ENCODE data around the gene SPATA22. TPM values are rescaled to one million over a fixed set of nuclear protein-coding genes. Genes with fewer than 3 reads are reported as not detected.

The SPATA22 gene
- total RNA-seq, 1 donor: 2.2 TPM

DNA sequence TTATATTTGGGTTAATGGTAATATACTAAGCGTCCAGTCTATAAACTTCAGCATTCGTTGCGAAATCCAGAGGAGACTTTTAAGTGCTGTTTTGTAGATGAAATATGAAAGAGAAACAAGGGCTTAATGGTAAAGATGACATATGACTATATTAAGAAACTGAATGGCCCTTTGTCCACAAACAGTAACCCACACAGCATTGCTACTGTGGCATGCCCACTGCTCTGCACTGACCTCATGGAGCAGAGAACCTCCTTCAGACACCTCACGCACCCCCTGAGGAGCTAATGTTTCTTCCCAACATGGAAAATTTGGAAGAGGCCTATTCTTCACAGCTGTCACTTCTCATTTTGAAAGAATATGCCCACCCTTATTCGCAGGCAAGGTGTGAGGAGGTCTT, 30.8 kb upstream of the SPATA22 start:
- Histone ChIP-seq H3K27me3 (ENCODE audit: insufficient read depth, low read length) (no peaks in the 10 kb centered on the region), H3K4me3 (ENCODE audit: insufficient read depth, low read length) (no peak overlapping the region), H2AFZ (ENCODE audit: low read length) (no peak overlapping the region), H3K4me2 (ENCODE audit: insufficient read depth, low read length) (no peak overlapping the region), H3K36me3 (ENCODE audit: insufficient read depth, low read length) (no peaks in the 10 kb centered on the region), H3K27ac (ENCODE audit: low read depth, low read length) (no peak overlapping the region), H3K79me2 (ENCODE audit: insufficient read depth, low read length) (no peaks in the 10 kb centered on the region), H4K20me1 (ENCODE audit: insufficient read depth, low read length) (no peaks in the 10 kb centered on the region), H3K4me1 (ENCODE audit: insufficient read depth, low read length) (no peaks in the 10 kb centered on the region), H3K9me3 (ENCODE audit: low read depth, low read length) (no peaks in the 10 kb centered on the region)
- TF ChIP-seq, protein P1, sequence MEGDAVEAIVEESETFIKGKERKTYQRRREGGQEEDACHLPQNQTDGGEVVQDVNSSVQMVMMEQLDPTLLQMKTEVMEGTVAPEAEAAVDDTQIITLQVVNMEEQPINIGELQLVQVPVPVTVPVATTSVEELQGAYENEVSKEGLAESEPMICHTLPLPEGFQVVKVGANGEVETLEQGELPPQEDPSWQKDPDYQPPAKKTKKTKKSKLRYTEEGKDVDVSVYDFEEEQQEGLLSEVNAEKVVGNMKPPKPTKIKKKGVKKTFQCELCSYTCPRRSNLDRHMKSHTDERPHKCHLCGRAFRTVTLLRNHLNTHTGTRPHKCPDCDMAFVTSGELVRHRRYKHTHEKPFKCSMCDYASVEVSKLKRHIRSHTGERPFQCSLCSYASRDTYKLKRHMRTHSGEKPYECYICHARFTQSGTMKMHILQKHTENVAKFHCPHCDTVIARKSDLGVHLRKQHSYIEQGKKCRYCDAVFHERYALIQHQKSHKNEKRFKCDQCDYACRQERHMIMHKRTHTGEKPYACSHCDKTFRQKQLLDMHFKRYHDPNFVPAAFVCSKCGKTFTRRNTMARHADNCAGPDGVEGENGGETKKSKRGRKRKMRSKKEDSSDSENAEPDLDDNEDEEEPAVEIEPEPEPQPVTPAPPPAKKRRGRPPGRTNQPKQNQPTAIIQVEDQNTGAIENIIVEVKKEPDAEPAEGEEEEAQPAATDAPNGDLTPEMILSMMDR (IDR thresholded peaks at IDR 0.05; ENCODE audit: extremely low read depth, low read depth, low read length): no peak
- DNase-seq (ENCODE audit: insufficient read length, low spot score, missing footprints): no peak

DNA sequence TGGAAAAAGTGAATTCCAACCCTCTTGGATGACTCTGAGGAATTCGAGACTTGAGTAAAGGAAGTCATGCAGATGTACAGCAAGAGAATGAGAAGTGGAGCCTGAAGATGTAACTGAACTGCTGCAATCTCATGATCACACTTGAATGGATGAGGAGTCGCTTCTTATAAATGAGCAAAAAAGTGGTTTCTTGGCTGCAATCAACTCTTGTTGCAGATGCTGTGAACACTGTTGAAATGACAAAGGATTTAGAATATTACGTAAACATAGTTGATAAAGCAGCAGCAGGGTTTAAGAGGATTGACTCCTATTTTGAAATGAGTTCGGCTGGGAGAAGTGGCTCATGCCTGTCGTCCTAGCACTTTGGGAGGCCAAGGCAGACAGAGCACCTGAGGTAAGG, 29.7 kb upstream of the SPATA22 start:
- Histone ChIP-seq H3K36me3 (ENCODE audit: insufficient read depth, low read length) (no peaks in the 10 kb centered on the region), H4K20me1 (ENCODE audit: insufficient read depth, low read length) (no peaks in the 10 kb centered on the region)
- no peak for DNase-seq (ENCODE audit: insufficient read length, low spot score, missing footprints)

DNA sequence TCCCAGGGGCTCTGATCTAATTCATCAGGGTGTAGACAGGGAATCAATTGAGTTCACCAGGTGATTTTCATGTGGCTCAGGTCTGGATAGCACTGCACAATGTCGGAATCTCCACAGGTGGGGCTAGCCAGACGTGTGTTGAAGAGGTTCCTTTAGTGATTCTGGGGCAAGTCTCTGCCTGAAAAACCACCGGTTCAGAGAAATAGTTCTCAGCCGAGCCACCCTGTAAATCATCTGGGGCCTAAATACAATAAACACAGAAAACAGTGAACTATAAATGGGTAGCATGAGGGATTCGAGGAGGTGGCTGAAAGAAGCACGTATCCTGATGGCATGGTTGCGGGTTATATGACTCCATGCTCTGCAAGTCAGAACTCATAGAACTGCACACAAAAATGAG, 25.5 kb upstream of the SPATA22 start:
- no peaks in the 10 kb centered on the region for H3K4me1 ChIP-seq (ENCODE audit: insufficient read depth, low read length)
- H3K27ac ChIP-seq (ENCODE audit: low read depth, low read length): no peak overlapping the region
- H3K36me3 ChIP-seq (ENCODE audit: insufficient read depth, low read length): no peaks in the 10 kb centered on the region
- no peak overlapping the region for H3K4me2 ChIP-seq (ENCODE audit: insufficient read depth, low read length)
- no peak for DNase-seq (ENCODE audit: insufficient read length, low spot score, missing footprints)
- H4K20me1 ChIP-seq (ENCODE audit: insufficient read depth, low read length): no peaks in the 10 kb centered on the region
- H3K4me3 ChIP-seq (ENCODE audit: insufficient read depth, low read length): no peak overlapping the region
- no peaks in the 10 kb centered on the region for H3K9me3 ChIP-seq (ENCODE audit: low read depth, low read length)
- H2AFZ ChIP-seq (ENCODE audit: low read length): no peak overlapping the region
- no peaks in the 10 kb centered on the region for H3K27me3 ChIP-seq (ENCODE audit: insufficient read depth, low read length)
- TF ChIP-seq, protein P1 (IDR thresholded peaks at IDR 0.05; ENCODE audit: extremely low read depth, low read depth, low read length): no peak
- H3K79me2 ChIP-seq (ENCODE audit: insufficient read depth, low read length): no peaks in the 10 kb centered on the region

More for the DNA sequence above, 29.7 kb upstream of the SPATA22 start:
- Histone ChIP-seq H3K27me3 (ENCODE audit: insufficient read depth, low read length) (no peaks in the 10 kb centered on the region), H3K79me2 (ENCODE audit: insufficient read depth, low read length) (no peaks in the 10 kb centered on the region), H3K4me1 (ENCODE audit: insufficient read depth, low read length) (no peaks in the 10 kb centered on the region), H3K9me3 (ENCODE audit: low read depth, low read length) (no peaks in the 10 kb centered on the region), H3K4me3 (ENCODE audit: insufficient read depth, low read length) (no peak overlapping the region), H3K27ac (ENCODE audit: low read depth, low read length) (no peak overlapping the region), H3K4me2 (ENCODE audit: insufficient read depth, low read length) (no peak overlapping the region), H2AFZ (ENCODE audit: low read length) (no peak overlapping the region)
- TF ChIP-seq, protein P1 (IDR thresholded peaks at IDR 0.05; ENCODE audit: extremely low read depth, low read depth, low read length): no peak

DNA sequence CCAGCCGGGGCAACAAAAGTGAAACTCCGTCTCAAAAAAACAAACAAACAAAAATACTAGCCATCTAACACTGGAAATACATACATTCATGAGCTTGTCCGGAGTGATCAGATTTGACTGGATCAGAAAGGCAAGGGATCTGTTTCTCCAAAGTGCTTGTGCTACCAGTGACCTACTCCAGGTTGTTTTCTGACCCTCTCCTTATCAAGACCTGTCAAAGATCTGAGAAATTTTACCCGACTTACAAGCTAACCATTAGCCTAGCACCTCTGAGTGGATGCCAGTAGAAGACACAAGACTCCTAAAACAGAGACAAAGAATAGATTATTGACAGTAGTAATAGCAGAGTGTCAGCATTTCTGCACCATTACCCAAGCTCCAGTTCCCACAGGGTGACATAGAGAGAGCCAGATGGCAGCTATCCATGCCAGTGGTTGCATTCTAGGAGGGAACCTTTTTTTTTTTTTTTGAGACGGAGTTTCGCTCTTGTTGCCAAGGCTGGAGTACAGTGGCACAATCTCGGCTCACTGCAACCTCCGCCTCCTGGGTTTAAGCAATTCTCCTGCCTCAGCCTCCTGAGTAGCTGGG, 14.0 kb upstream of the SPATA22 start:
- Histone ChIP-seq H3K9me3 (ENCODE audit: low read depth, low read length) (no peaks in the 10 kb centered on the region), H3K27me3 (ENCODE audit: insufficient read depth, low read length) (no peaks in the 10 kb centered on the region), H3K4me3 (ENCODE audit: insufficient read depth, low read length) (no peak overlapping the region), H3K79me2 (ENCODE audit: insufficient read depth, low read length) (no peaks in the 10 kb centered on the region), H2AFZ (ENCODE audit: low read length) (no peak overlapping the region), H3K4me1 (ENCODE audit: insufficient read depth, low read length) (no peaks in the 10 kb centered on the region), H3K4me2 (ENCODE audit: insufficient read depth, low read length) (no peak overlapping the region), H3K27ac (ENCODE audit: low read depth, low read length) (no peak overlapping the region), H3K36me3 (ENCODE audit: insufficient read depth, low read length) (no peaks in the 10 kb centered on the region), H4K20me1 (ENCODE audit: insufficient read depth, low read length) (no peaks in the 10 kb centered on the region)
- DNase-seq (ENCODE audit: insufficient read length, low spot score, missing footprints): no peak
- TF ChIP-seq, protein P1 (IDR thresholded peaks at IDR 0.05; ENCODE audit: extremely low read depth, low read depth, low read length): no peak
